A549 (cell line): ENCODE data around the gene AGBL4.

Experiments used
- BHLHE40 ChIP-seq: IDR thresholded peaks from 2 replicates; pipeline ENCODE4 v1.6.1; 2012; ENCODE audit warnings: low read depth, low read length, inconsistent platforms
- GATA3 ChIP-seq: IDR thresholded peaks from 2 replicates; pipeline ENCODE4 v1.6.1; 2012; ENCODE audit warnings: borderline replicate concordance
- HOXA7 ChIP-seq: fragments of 250-450 bp; sonication (Bioruptor Pico); IDR thresholded peaks from 2 replicates; pipeline ENCODE4 v1.5.0; 2020; ENCODE audit warnings: mild to moderate bottlenecking, moderate library complexity
- JUNB ChIP-seq: fragments of >200 bp; sonication (Bioruptor Twin); formaldehyde crosslinking; IDR thresholded peaks from 2 replicates; pipeline ENCODE4 v1.6.1; 2016
- PHF8 ChIP-seq: fragments of 200-600 bp; sonication (generic); IDR thresholded peaks from 2 replicates; pipeline ENCODE4 v1.6.1; 2016; ENCODE audit warnings: low read depth, mild to moderate bottlenecking, antibody characterized with exemption, moderate library complexity, borderline replicate concordance
- RARB ChIP-seq: fragments of 250-450 bp; sonication (Bioruptor Pico); IDR thresholded peaks from 2 replicates; pipeline ENCODE4 v1.8.0; 2021; ENCODE audit warnings: mild to moderate bottlenecking, moderate library complexity
- SMC3 ChIP-seq: fragments of >200 bp; sonication (Bioruptor Twin); formaldehyde crosslinking; IDR thresholded peaks from 3 replicates; pipeline ENCODE4 v1.6.1; 2018; ENCODE audit warnings: inconsistent platforms
- ZSCAN20 ChIP-seq: fragments of 250-450 bp; sonication (Bioruptor Pico); IDR thresholded peaks from 2 replicates; pipeline ENCODE4 v1.8.0; 2022; ENCODE audit warnings: mild to moderate bottlenecking, moderate library complexity
- TF ChIP-seq, protein P1 (sequence below): fragments of >200 bp; sonication (Bioruptor Twin); formaldehyde crosslinking; IDR thresholded peaks from 3 replicates; pipeline ENCODE4 v1.5.1; 2016

DNA sequence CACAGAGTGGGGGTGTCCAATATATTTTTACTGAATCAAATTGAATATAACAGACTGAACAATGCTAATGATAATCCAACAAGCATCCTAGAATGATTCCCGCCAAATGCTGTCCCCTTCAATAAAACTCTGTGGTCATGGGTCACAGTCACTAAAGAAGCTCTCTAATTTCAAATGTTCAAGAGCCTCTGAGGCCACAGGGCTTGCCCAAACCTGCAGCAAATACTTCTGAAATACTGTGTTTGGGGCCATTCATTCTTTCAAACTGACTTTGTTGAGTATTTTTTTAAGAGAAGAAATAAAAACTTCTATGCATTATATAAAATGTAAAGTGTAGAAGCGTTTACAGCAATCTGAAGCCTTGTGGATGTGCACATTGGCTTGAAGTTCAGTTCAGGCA lies 1239.5 kb downstream of the AGBL4 start:
- TF ChIP-seq, protein P1, sequence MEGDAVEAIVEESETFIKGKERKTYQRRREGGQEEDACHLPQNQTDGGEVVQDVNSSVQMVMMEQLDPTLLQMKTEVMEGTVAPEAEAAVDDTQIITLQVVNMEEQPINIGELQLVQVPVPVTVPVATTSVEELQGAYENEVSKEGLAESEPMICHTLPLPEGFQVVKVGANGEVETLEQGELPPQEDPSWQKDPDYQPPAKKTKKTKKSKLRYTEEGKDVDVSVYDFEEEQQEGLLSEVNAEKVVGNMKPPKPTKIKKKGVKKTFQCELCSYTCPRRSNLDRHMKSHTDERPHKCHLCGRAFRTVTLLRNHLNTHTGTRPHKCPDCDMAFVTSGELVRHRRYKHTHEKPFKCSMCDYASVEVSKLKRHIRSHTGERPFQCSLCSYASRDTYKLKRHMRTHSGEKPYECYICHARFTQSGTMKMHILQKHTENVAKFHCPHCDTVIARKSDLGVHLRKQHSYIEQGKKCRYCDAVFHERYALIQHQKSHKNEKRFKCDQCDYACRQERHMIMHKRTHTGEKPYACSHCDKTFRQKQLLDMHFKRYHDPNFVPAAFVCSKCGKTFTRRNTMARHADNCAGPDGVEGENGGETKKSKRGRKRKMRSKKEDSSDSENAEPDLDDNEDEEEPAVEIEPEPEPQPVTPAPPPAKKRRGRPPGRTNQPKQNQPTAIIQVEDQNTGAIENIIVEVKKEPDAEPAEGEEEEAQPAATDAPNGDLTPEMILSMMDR = no peak
- no peak for TF ChIP-seq ZSCAN20 (CRISPR knock-in tag)
- TF ChIP-seq JUNB = no peak
- no peak for TF ChIP-seq RARB (CRISPR knock-in tag)
- no peak for TF ChIP-seq GATA3
- no peak for TF ChIP-seq SMC3
- TF ChIP-seq BHLHE40 = no peak
- no peak for TF ChIP-seq HOXA7 (CRISPR knock-in tag)
- TF ChIP-seq PHF8 = no peak
